LNCaP clone FGC (cell line): ENCODE measurements around the gene LDLRAD4.

ENCODE experiments used
- DNase-seq: peaks from one replicate; pipeline ENCODE4 v3.0.0-alpha.2; 2011; ENCODE audit warnings: low read depth
- H3K4me3 ChIP-seq: 2 replicates; pipeline ENCODE4 v1.5.1; 2011; ENCODE audit warnings: mild to moderate bottlenecking, low read depth, low read length, control low read depth
- CTCF ChIP-seq: IDR thresholded peaks from 2 replicates; pipeline ENCODE4 v1.5.1; 2012; ENCODE audit warnings: mild to moderate bottlenecking; ENCODE audit not compliant: control insufficient read depth, insufficient read depth; ENCODE audit errors: extremely low read depth

Gene LDLRAD4

GRCh38 chr18:13463526-13464210, 245.1 kb downstream of the LDLRAD4 start:
- no peak overlapping the region for H3K4me3 ChIP-seq
- DNase-seq, result no peak
- no peak for TF ChIP-seq CTCF

GRCh38 chr18:13464432-13465123, 246.0 kb downstream of the LDLRAD4 start:
- DNase-seq, result no peak
- H3K4me3 ChIP-seq, result no peak overlapping the region
- TF ChIP-seq CTCF, result no peak

DNA sequence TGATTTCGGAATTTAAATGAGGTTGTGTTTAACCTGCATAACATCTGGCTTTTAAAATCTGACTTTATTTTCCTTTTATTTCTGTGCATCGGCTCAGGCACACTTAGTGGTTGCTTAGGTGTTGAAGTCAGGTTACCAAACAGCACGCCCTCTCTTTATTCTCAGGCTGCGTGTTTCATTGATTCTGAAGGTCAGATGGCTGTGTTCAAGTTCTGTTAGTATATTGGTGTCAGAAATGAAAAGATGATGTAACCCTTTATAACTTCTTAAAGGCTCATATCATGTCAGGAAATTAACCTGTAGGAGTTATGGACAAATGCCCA, 246.5 kb downstream of the LDLRAD4 start:
- DNase-seq, result no peak
- H3K4me3 ChIP-seq, result no peak overlapping the region
- TF ChIP-seq CTCF, result no peak

DNA sequence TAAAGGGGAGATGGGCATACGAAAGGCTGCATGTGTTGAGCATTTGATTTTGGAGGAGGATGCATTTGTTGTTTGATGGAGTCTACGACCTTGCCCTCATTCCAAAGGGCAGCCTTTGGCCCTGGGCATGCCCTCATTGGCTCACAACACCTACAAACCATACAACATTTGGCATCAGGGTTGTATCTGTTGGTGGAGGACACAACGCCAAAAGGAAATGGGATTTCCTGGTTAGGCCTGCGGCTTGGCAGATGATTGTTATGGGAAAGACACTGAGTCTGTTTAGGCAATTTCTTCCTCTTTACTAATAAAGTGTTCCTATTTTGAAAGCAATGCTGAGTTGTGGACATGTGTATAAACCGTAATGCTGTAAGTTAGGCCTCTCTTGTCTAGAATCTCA, 246.9 kb downstream of the LDLRAD4 start:
- DNase-seq, result no peak
- TF ChIP-seq CTCF, result no peak
- no peak overlapping the region for H3K4me3 ChIP-seq

- no peak overlapping the region for H3K4me3 ChIP-seq
- no peak for TF ChIP-seq CTCF
- DNase-seq, result no peak
Observed at GRCh38 chr18:13470516-13471197, 252.1 kb downstream of the LDLRAD4 start.

DNA sequence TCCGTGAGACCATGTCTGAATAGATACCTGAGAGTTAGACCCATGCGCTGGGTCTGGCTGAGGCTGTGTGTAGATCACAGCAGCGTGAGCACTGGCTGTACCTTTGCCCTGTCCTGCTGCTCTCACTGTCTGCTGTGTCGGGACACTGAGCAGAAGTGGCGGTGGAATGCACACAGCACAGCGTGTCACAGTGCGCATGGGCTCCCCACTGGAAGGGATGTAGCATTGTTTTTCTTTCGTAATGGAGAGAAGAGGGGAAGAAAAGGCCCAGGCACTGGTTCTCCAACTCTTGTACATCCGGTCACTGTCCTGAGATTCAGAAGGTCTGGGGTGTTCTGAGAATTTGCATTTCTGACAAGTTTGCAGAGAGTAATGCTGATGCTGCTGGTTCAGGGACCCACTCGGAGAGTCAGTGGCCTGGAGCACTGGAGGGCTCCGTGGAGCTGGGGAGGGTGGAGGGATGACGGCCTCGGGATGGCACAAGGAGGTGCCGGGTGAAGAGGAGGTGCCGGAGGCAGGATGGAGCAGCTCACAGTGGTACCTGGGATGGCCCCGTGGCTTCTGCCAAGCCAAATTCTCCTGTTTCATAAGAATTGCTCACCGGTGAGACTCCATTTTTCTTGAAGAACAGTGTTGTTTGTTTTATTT, 252.8 kb downstream of the LDLRAD4 start:
- no peak for TF ChIP-seq CTCF
- H3K4me3 ChIP-seq, result no peak overlapping the region
- no peak for DNase-seq
